HEK293 (cell line): ENCODE results near the gene MTHFD1L.

Experiments used
- CTCF ChIA-PET: fragments of 350-600 bp; formaldehyde crosslinking; extraction: SDS; loops from one replicate; lab custom pipeline; 2021; ENCODE audit warnings: antibody characterized with exemption; lab: Yijun Ruan, JAX
- POLR2A ChIA-PET: fragments of 300-600 bp; formaldehyde crosslinking; extraction: SDS; loops from one replicate; lab custom pipeline; 2020; ENCODE audit warnings: antibody characterized with exemption, inconsistent platforms; lab: Yijun Ruan, JAX
- H3K27ac ChIP-seq: fragments of 200-500 bp; sonication (Bioruptor generic); 2 replicates; pipeline ENCODE4 v1.5.1; 2014; ENCODE audit warnings: low read depth, low read length, control low read depth, inconsistent platforms; ENCODE audit errors: extremely low read depth
- H3K36me3 ChIP-seq, 2 experiments: fragments of 200-500 bp in 1 of 2; sonication (Bioruptor generic) in 1 of 2; 1 replicate in 1 of 2; 2 replicates in 1 of 2; pipeline ENCODE4 v1.5.1; 2014 to 2017; ENCODE audit warnings: inconsistent platforms in 2 of 2, low read length in 2 of 2; ENCODE audit not compliant: control insufficient read depth in 2 of 2, insufficient read depth in 1 of 2
- H3K4me1 ChIP-seq: fragments of 200-500 bp; sonication (Bioruptor generic); 2 replicates; pipeline ENCODE4 v1.5.1; 2014; ENCODE audit warnings: mild to moderate bottlenecking, low read length, inconsistent platforms; ENCODE audit not compliant: control insufficient read depth, insufficient read depth
- H3K4me3 ChIP-seq: 2 replicates; pipeline ENCODE4 v1.5.1; 2011; ENCODE audit warnings: low read depth, mild to moderate bottlenecking, control low read depth, low read length, moderate library complexity
- H3K9me3 ChIP-seq: fragments of 200-500 bp; sonication (Bioruptor generic); 2 replicates; pipeline ENCODE4 v1.5.1; 2014; ENCODE audit warnings: low read depth, low read length, inconsistent platforms; ENCODE audit not compliant: control insufficient read depth, insufficient read depth
- GLIS1 ChIP-seq: fragments of 450-650 bp; formaldehyde crosslinking; IDR thresholded peaks from 2 replicates; pipeline ENCODE4 v1.5.1; 2016; ENCODE audit warnings: missing biosample characterization, missing genetic modification characterization
- PRDM2 ChIP-seq: fragments of 450-650 bp; formaldehyde crosslinking; IDR thresholded peaks from 2 replicates; pipeline ENCODE4 v1.5.1; 2016; ENCODE audit warnings: missing biosample characterization, missing genetic modification characterization, borderline replicate concordance
- RBAK ChIP-seq: fragments of 450-650 bp; formaldehyde crosslinking; IDR thresholded peaks from 2 replicates; pipeline ENCODE4 v1.5.1; 2016; ENCODE audit warnings: missing biosample characterization, missing genetic modification characterization
- REPIN1 ChIP-seq: fragments of 450-650 bp; formaldehyde crosslinking; IDR thresholded peaks from 2 replicates; pipeline ENCODE4 v1.5.1; 2017; ENCODE audit warnings: missing biosample characterization, missing genetic modification characterization, low read depth
- SCRT2 ChIP-seq: fragments of 450-650 bp; formaldehyde crosslinking; IDR thresholded peaks from 2 replicates; pipeline ENCODE4 v1.5.1; 2016; ENCODE audit warnings: missing biosample characterization, missing genetic modification characterization
- SETDB1 ChIP-seq: IDR thresholded peaks from one replicate; pipeline ENCODE4 v1.6.1; 2017; ENCODE audit warnings: mild to moderate bottlenecking, low read length, moderate library complexity, mixed read lengths; ENCODE audit not compliant: insufficient read length
- ZBTB10 ChIP-seq: fragments of 450-650 bp; formaldehyde crosslinking; IDR thresholded peaks from 2 replicates; pipeline ENCODE4 v1.5.1; 2016; ENCODE audit warnings: missing biosample characterization, missing genetic modification characterization
- ZBTB7A ChIP-seq: fragments of 450-650 bp; formaldehyde crosslinking; IDR thresholded peaks from 2 replicates; pipeline ENCODE4 v1.5.1; 2016; ENCODE audit warnings: low read depth, missing biosample characterization, missing genetic modification characterization
- ZBTB8A ChIP-seq: fragments of 450-650 bp; formaldehyde crosslinking; IDR thresholded peaks from 2 replicates; pipeline ENCODE4 v1.5.1; 2016; ENCODE audit warnings: missing biosample characterization, missing genetic modification characterization
- ZEB2 ChIP-seq: fragments of 450-650 bp; formaldehyde crosslinking; IDR thresholded peaks from 2 replicates; pipeline ENCODE4 v1.5.1; 2016; ENCODE audit warnings: missing biosample characterization, missing genetic modification characterization
- ZFP69B ChIP-seq: fragments of 450-650 bp; formaldehyde crosslinking; IDR thresholded peaks from 2 replicates; pipeline ENCODE4 v1.5.1; 2016; ENCODE audit warnings: missing biosample characterization, missing genetic modification characterization
- ZNF16 ChIP-seq: fragments of 450-650 bp; formaldehyde crosslinking; IDR thresholded peaks from 2 replicates; pipeline ENCODE4 v1.5.1; 2016; ENCODE audit warnings: low read depth, missing biosample characterization, missing genetic modification characterization
- ZNF174 ChIP-seq: fragments of 450-650 bp; formaldehyde crosslinking; IDR thresholded peaks from 2 replicates; pipeline ENCODE4 v1.5.0; 2017; ENCODE audit warnings: missing biosample characterization, mild to moderate bottlenecking, missing genetic modification characterization
- ZNF239 ChIP-seq: fragments of 450-650 bp; formaldehyde crosslinking; IDR thresholded peaks from 2 replicates; pipeline ENCODE4 v1.5.1; 2016; ENCODE audit warnings: missing biosample characterization, missing genetic modification characterization
- ZNF311 ChIP-seq: fragments of 450-650 bp; formaldehyde crosslinking; IDR thresholded peaks from 2 replicates; pipeline ENCODE4 v1.5.1; 2017; ENCODE audit warnings: missing biosample characterization, missing genetic modification characterization, borderline replicate concordance
- ZNF37A ChIP-seq: fragments of 450-650 bp; IDR thresholded peaks from 2 replicates; pipeline ENCODE4 v1.5.1; 2018; ENCODE audit warnings: missing biosample characterization, missing genetic modification characterization
- ZNF394 ChIP-seq: fragments of 450-650 bp; formaldehyde crosslinking; IDR thresholded peaks from 2 replicates; pipeline ENCODE4 v1.5.1; 2016; ENCODE audit warnings: missing biosample characterization, missing genetic modification characterization, mild to moderate bottlenecking, moderate library complexity, borderline replicate concordance
- ZNF629 ChIP-seq: fragments of 450-650 bp; formaldehyde crosslinking; IDR thresholded peaks from 2 replicates; pipeline ENCODE4 v1.5.1; 2017; ENCODE audit warnings: missing biosample characterization, missing genetic modification characterization
- ZSCAN5A ChIP-seq: fragments of 450-650 bp; formaldehyde crosslinking; IDR thresholded peaks from 2 replicates; pipeline ENCODE4 v1.5.1; 2016; ENCODE audit warnings: missing biosample characterization, missing genetic modification characterization

Gene MTHFD1L

GRCh38 chr6:150830439-150831165 is 34.9 kb upstream of the MTHFD1L start (continued):
- TF ChIP-seq ZBTB10 (tag by site-specific recombination) (no peak), ZNF16 (no peak), ZEB2 (no peak), ZNF311 (no peak), ZNF394 (tag by site-specific recombination) (no peak), REPIN1 (tag by site-specific recombination) (no peak), GLIS1 (no peak), ZNF174 (no peak)

GRCh38 chr6:150831577-150831976 is 33.9 kb upstream of the MTHFD1L start:
- H3K27ac ChIP-seq, result no peak overlapping the region
- POLR2A ChIA-PET, result no interaction called here
- H3K4me3 ChIP-seq, result no peak overlapping the region
- TF ChIP-seq ZSCAN5A (no peak), ZNF239 (no peak), ZBTB7A (tag by site-specific recombination) (no peak)
- TF ChIP-seq, all 188 proteins: peak for 0
- no peaks in the 10 kb centered on the region for H3K9me3 ChIP-seq
- CTCF ChIA-PET, result interaction anchor here (0.6 to 1.4 kb wide), 3 partner anchors 14 to 900 kb away, joined by 3 to 6 read pairs (median 3); no protein-coding TSS in a partner anchor
- H3K36me3 ChIP-seq, result peaks cover 0 to 26% of the 10 kb centered on the region in 2 experiments; a peak in 2 of 3 replicates
- H3K4me1 ChIP-seq, result no peaks in the 10 kb centered on the region

GRCh38 chr6:150835620-150836019 is 29.9 kb upstream of the MTHFD1L start:
- no peaks in the 10 kb centered on the region for H3K4me1 ChIP-seq
- no peak for TF ChIP-seq SETDB1
- 0 out of 2 replicates have a peak, but pooled peaks have one; percentile 45 for TF ChIP-seq SCRT2 (tag by site-specific recombination)
- TF ChIP-seq ZNF629 (tag by site-specific recombination), result no peak
- no peak for TF ChIP-seq PRDM2 (tag by site-specific recombination)
- TF ChIP-seq RBAK (tag by site-specific recombination), result peak; percentile 30; the same call in 1 of the 2 replicates
- no peak for TF ChIP-seq ZBTB8A (tag by site-specific recombination)
- no peak for TF ChIP-seq ZNF37A (tag by site-specific recombination)
- TF ChIP-seq ZFP69B (tag by site-specific recombination), result no peak
- POLR2A ChIA-PET, result no interaction called here
- H3K36me3 ChIP-seq, result peaks cover 0 to 32% of the 10 kb centered on the region in 2 experiments; a peak in 2 of 3 replicates
- H3K9me3 ChIP-seq, result no peaks in the 10 kb centered on the region
- no peak overlapping the region for H3K4me3 ChIP-seq
- H3K27ac ChIP-seq, result no peak overlapping the region
- CTCF ChIA-PET, result interaction anchor here (0.5 to 1.6 kb wide), 5 partner anchors 18 to 1740 kb away, joined by 3 to 5 read pairs (median 3); no protein-coding TSS in a partner anchor
